GM21381 (cell line): ENCODE measurements around the gene GPATCH8.

Experiments
- ATAC-seq: cut with Tn5 transposase; IDR thresholded peaks from one replicate; pipeline ENCODE4 v1.9.1; 2021; ENCODE audit warnings: mild to moderate bottlenecking, moderate library complexity; ENCODE audit not compliant: unreplicated experiment

Gene GPATCH8

DNA sequence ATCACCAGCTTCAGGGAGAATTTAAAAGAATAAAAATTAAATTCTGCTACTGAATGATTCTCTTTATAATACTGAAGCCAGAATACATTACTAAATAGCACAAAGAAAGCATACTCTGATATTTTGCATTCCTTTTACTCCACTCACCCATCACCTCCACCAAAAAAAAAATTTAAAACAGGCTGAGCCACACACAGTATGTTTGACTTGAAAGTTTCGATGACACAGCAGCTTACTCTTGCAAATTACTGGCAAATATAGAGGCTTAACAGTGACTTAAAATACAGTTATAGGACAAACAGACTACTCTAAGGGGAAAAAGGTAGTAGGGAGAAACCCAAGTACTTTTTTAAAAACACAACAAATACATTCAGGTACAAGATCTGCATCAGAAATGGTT lies 39.2 kb downstream of the GPATCH8 start:
- ATAC-seq: no peak

DNA sequence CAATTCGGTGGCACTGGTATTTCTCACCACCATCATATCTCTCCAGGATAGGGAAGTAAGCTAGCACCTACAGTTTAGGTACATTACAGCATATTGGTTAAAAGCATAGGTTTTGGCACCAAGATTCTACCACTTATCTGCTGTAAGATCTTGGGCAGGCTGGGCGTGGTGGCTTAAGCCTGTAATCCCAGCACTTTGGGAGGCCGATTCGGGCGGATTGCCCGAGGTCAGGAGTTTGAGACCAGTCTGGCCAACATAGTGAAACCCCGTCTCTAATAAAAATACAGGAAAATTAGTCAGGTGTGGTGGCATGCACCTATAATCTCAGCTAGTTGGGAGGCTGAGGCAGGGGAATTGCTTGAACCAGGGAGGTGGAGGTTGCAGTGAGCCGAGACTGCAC lies 51.4 kb downstream of the GPATCH8 start:
- ATAC-seq: no peak

DNA sequence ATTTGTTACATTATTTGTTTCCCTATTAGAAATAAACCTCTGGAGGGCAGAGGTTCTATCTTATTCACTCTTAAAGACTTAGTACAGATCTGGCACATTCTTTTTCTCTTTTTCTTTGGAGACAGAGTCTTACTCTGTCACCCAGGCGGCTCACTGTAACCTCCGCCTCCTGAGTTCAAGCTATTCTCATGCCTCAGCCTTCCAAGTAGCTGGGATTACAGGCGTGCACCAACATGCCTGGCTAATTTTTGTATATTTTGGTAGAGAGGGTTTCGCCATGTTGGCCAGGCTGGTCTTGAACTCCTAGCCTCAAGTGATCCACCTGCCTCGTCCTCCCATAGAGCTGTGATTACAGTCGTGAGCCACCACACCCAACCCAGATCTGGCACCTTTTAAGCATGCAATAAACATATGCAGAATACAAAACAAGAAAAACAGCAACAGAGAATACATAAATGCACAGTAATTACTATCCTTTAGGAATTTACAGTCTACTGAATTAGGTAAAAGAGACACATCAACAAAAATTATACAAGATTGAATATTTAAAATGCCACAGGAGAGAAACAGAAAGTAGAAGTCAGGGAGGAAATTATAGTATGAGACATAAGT lies 52.1 kb downstream of the GPATCH8 start:
- ATAC-seq: no peak

DNA sequence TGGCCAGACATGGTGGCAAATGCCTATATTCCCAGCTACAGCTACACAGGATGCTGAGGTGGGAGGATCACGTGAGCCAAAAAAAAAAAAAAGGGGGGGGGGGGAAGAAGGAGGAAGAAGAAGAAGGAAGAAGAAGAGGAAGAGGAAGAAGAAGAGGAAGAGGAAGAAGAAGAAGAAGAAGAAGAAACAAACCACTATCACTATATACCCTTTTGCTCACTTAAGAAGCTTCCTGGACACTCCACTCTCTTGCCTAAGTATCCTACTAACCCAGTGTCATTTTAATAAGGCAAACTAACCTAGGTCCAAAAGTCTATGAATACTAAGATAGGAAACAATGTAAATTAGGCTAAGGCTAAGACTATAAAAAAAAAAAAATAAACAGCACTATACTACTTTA lies 54.8 kb downstream of the GPATCH8 start:
- no peak for ATAC-seq

DNA sequence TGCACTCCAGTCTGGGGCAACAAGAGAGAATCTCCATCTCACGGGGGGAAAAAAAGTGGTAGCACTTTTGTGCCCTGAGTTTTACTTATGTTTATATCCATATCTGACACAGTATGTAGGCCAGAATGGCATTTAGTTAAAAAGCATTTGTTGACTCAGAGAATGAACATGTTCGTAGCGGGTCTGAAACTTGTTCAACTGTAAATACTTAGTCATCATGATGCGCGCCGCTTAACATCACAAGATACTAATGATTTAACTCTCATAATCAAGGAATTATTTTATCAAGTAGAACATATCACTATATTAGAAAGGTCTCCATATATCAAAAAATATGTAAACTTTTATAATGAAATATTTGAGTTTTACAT lies 58.5 kb downstream of the GPATCH8 start:
- no peak for ATAC-seq

DNA sequence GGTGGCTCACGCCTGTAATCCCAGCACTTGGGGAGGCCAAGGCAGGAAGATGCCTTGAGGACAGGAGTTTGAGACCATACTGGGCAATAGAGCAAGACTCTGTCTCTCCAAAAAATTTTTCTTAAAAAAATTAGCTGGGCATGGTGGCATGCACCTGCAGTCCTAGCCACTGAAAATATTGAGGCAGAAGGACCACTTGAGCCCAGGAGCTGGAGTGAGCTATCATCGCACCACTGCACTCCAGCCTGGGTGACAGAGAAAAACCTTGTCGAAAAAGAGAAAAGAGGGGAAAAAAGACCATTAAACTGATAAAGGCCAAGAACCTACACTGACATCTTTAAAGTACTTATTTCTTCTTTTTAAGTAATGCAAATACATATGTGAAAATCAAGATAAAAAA lies 60.4 kb downstream of the GPATCH8 start:
- no peak for ATAC-seq

DNA sequence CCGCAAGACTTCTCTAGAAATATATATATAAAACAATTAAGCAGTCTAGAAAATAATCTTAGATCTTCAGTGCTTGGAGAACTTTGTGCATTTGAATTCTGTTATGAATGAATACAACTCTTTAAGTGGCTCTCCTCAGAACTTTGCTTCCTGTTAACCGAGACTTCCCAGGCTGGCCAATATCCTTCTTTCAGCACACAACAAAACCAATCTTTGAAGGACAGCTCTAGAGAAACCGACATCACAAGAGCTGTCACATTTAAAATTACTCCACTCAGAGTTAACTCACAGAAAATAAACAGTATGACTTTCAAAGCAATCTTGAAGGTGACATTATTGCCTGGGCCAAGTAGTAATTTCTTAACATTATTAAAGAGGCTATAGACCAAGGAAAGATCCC lies 64.0 kb downstream of the GPATCH8 start:
- no peak for ATAC-seq

DNA sequence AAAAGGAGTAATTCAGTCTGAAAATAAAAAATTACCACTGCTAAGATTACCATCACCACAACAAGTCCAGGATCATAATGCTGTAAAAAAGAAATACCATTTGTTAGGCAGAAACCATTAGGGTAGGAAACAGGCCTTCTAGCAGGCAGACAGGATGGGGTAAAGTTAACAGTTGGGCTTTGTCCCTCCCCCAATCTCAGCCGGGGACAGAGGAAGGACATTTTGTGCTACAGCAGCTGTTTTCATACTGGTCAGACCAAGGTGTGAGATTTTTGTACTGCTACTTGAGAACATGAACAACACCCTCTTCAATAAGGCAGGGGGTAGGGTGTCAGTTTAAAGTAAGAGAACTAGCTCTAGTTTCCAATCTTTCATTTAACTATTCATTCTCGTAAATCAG lies 64.6 kb downstream of the GPATCH8 start:
- ATAC-seq: no peak

DNA sequence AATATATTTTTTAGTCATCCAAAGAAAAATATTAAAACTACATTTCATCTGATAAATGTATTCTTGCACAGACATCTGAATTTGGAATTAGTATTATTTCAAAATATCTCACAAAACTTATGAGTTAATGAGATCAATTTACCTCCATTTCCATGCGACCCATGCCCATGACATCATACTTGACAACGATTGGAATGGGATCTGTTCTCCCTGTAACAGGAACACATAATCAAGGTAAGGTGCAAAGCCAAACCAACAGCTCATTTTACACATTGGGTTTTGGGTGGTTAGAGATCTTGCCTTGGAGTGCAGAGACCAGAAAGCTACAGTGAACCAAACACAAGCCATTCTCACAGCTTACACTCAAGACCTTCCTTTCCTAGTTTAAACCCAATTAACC lies 66.9 kb downstream of the GPATCH8 start:
- no peak for ATAC-seq

DNA sequence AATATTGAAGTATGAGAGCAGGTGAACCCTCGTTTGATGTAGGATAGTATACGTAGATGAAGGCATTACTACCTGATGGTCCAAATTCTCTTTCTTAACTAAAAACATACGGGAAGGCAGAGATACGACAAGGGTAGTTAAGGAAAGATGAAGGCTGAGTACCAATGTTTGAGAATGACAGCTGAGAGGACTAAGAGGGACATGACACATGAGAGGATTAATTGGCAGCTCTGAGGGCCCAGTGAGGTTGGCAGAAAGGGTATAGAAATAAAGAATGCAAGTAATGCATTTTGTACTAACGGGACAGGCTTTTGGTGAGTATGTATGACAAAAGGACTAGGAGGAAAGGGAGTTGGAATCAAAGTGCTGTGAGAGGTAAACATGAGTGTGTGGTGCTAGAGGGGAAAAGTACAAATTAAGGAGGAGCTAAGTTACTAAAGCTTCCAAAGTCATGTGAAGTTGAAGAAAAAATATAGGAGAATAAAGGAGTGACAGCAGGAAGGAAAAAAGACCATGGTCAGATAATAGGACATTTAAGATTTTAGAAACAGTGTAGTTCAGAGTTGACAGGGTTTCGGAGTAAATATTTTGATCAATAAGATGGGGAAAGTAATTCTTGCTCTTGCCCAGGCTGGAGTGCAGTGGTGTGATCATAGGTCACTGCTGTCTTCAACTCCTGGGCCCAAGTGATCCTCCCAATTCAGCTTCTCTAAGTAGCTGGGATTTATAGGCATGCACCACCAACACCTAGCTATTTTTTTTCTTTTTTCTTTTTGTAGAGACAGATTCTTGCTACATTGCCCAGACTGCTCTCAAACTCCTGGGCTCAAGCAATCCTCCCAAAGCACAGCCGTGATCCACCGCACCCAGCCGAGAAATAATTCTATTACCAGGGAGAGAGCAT lies 70.7 kb downstream of the GPATCH8 start:
- no peak for ATAC-seq

DNA sequence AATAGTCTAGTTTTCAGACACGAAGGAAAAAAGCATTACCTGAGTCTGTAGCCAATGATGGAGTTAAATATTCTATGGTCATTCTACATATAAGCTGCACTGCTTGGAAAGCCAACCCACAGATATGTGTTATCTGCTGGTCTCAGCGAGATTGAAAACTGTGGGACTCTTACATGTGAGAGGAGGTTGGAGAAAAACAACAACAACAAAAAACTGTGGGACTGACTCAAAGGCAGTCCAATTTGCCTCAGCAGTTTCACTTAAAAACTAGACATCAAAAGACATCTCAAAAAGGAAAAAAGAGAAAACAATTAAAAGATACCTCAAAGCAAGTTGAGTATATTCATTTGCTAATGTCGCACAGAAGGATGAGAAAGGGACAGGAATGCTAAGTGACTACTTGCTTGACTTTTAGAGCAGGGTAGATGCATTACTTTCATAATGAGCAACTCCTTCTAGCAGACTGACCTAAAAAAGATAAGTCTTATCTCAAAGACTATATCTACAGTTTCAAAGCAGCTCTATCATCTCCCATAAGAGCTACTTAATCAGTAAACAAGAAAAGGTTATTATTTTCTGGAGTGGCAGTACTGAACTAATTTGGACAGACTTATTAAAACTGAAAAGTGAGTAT lies 78.3 kb downstream of the GPATCH8 start:
- ATAC-seq: no peak

DNA sequence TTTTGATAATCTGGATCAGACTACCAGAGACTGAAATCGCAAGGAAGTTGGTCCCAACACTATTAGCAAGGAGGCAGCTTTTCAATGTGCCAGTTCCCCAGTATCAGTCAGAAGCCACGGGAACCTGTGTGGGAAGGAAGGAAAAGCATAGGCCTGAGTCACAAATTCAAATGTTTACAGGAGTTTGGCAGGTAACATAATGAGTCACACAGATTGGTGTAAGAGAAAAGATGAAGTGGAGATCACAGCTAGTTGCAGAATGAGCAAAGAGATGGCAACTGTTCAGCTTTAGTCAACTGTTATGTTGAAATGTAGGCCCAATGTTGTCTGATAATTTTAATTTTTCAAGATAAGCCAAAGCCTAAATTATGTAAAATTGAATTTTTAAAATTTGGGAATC lies 85.7 kb downstream of the GPATCH8 start:
- no peak for ATAC-seq

DNA sequence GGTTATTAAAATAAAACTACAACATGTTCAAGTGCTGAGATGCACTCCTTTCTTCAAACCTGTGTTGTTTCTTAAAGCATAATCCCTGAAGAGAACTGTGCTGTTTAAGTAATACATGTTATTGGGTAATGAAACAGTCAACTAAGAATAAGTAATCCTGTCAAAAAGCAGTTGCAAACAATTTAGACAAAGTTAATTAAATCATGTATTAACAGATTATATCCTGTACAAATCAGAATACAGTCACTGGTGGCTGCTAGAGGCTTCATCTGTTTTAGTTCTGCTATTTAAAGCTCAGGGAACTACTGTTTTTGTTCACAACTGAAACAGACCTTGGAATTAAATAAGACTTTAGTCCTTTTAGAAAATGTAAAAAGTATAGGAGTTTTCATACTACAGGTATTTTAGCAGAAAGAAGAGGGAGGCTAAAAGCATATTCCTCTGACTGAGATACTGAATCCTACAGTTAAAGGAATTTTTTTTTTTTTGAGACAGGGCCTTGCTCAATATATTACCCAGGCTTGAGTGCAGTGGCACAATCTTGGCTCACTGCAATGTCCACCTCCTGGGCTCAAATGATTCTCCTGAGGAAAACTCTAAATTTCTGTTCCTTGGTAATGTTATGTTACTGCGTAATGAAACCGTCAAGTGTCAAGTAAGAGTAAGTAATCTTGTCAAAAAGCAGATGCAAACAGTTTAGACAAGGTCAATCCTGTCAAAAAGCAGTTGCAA lies 86.5 kb downstream of the GPATCH8 start:
- no peak for ATAC-seq

DNA sequence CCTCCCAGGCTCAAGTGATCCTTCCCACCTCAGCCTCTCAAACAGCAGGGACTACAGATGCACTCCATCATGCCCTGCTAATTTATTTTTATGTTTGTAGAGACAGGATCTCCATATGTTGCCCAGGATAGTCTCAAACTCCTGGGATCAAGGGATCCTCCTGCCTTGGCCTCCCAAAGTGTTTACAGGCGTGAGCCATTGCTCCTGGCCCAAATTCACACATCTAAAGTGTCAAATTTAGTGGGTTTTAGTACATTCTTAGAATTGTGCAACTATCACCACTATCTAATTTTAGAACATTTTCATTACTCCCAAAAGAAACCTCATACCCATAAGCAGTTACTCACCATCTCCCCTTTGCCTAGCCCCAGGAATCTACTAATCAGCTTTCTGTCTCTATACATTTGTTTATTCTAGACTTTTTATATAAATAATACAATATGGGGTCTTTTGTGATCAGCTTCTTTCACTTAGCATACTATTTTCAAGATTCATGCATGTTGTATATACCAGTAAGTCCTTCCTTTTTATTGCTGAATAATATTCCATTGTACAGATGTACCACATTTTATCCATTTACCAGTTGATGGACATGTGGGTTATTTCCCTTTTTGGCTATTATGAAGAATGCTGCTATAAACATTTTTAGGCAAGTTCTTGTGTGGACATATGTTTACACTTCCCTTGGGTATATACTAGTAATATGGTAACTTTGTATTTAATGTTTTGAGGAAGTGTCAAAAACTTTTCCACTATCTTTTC lies 88.6 kb downstream of the GPATCH8 start:
- ATAC-seq: no peak

DNA sequence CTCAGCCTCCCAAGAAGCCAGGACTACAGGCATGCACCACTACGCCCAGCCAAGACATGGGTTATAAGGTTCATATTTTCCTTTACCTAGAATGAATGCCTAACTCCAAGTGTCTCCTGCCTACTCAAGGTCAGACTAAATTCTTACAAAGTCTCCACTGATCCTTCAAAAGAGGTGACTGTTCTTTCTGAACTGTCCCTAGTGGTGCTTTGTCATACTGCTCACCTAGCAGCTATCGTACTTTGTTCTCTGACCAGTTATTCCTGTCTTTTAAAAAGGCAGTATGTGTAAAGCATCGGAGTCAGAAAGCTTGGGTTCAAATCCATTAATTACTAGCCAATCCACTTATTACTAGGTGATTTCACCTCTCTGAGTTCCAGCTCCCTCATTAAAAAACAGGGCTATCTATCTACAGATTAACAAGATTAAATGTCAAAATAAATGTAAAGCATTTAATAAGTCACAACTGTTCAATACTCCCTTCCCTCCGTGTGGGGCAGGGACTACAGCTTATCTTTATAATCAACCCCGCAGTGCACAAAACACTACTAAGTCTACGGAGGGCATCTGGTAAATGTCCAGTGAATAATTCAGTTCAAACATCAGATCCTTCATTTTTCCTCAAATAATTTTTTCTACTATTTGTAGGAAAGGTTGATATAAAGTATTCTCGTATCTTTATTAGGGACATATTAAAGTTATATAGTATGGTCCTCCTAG lies 93.7 kb downstream of the GPATCH8 start:
- ATAC-seq: no peak

DNA sequence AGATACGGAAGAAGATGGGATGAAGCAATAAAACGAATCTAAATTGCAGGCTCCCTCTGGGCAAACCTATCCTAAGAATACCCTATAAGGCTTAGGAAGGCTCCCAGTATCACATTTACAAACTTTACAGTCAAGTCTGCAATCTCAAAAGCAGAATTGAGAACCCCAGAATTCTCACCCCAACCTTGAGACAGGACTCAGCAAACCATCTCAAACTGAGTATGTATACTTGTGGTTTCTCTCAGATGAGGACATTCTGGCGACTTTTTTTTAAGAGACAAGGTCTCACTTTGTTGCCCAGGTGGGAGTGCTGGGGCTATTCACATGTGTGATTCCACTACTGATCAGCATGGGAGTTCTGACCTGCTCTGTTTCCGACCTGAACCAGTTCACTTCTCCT lies 94.4 kb downstream of the GPATCH8 start:
- ATAC-seq: no peak

DNA sequence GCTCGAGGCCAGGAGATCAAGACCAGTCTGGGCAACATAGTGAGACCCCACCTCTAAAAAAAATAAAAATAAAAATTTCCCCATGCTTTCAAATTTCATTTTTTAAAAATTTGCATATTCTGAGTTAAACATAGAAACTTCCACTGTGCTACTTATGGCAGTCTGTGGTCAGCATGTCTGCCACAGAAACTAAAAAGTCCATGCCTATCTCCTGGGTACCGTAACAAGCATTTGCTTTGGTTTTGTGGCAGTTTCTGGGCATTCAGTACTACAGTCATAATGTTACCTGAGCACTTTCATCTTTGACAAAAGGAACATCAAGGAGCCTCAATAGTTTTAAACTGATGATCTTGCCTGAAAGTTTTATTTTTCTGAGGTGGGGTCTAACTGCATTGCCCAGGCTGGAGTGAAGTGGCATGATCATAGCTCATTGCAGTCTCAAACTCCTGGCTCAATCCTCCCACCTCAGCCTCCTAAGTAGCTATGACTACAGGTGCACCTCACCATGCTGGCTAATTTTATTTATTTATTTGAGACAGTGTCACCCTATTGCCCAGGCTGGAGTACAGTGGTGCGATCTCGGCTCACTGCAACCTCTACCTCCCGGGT lies 100.5 kb downstream of the GPATCH8 start:
- ATAC-seq: peak; percentile 55

DNA sequence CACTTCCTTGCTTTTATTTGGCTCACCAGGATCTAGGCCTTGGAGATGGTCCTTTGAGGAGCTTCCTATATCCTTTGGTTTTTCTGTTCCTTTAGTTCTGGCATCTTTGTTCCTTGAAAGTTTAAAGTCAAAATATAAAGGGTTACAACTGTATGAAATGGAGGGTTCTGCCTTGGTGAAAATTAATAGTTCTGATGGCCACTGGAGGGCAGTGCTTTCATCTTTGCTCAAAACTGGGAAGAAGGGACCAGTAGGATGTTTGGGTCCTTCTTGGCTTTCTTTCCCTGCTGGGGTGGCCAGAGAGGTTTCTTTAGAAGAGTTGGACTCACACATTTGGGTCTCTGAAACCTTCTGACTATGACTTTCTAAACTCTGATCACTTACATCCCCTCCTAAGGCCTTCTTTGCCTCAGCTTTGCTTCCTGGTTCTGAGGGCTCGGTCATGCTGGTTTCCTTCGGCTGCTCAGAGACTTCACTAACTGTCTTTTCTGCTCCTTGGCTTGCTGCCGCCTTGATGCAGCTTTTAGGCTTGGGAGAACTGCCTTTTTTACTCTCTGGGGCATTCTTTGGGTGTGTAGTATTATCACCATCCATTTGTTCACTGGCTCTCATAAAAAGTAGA lies 102.9 kb downstream of the GPATCH8 start:
- ATAC-seq: no peak
